Transverse colon (tissue), 4 donors: ENCODE results near the gene SHF. TPM values are rescaled to one million over a fixed set of nuclear protein-coding genes. Genes with fewer than 3 reads are reported as not detected.
A peak's percentile ranks its signal among the peaks of the same experiment; 100 is the strongest.

ENCODE experiments used
- DNase-seq: peaks from one replicate; pipeline ENCODE4 v3.0.0-alpha.2; 2019
- H3K27ac ChIP-seq, 4 donors: fragments of 200-600 bp; sonication (generic); 2 replicates each; pipeline ENCODE4 v1.5.1; 2016 to 2018; ENCODE audit warnings: inconsistent platforms in 4 of 4
- H3K27me3 ChIP-seq: fragments of 200-600 bp; sonication (generic); 2 replicates; pipeline ENCODE4 v1.5.1; 2017; ENCODE audit warnings: inconsistent platforms
- H3K36me3 ChIP-seq, 4 donors: fragments of 200-600 bp; sonication (generic); 2 replicates each; pipeline ENCODE4 v1.5.1; 2017 to 2019; ENCODE audit warnings: inconsistent platforms in 4 of 4
- H3K4me1 ChIP-seq, 4 donors: fragments of 200-600 bp; sonication (generic); 2 replicates each; pipeline ENCODE4 v1.5.1; 2017 to 2020; ENCODE audit warnings: inconsistent platforms in 4 of 4
- H3K4me3 ChIP-seq, 4 donors: fragments of 200-600 bp; sonication (generic); 1 replicate in 1 of 4; 2 replicates in 3 of 4; pipeline versions ENCODE4 v1.5.1 to v1.6.1; 2017 to 2019; ENCODE audit warnings: inconsistent platforms in 4 of 4
- H3K9me3 ChIP-seq, 2 donors: fragments of 200-600 bp; sonication (generic); 2 replicates each; pipeline ENCODE4 v1.5.1; 2017 to 2019; ENCODE audit warnings: inconsistent platforms in 2 of 2
- CTCF ChIP-seq, 5 experiments: fragments of 200-600 bp in 3 of 5; fragments of 450-650 bp in 2 of 5; sonication (generic) in 3 of 5; IDR thresholded peaks; 1 replicate in 2 of 5; 2 replicates in 3 of 5; pipeline ENCODE4 v1.5.1; 2016 to 2017; ENCODE audit warnings: antibody characterized with exemption in 5 of 5, inconsistent platforms in 3 of 5, mild to moderate bottlenecking in 2 of 5, moderate library complexity in 1 of 5
- EP300 ChIP-seq: sonication (generic); formaldehyde crosslinking; IDR thresholded peaks from one replicate; pipeline ENCODE4 v1.6.1; 2017; ENCODE audit warnings: antibody characterized with exemption, low read depth
- POLR2A ChIP-seq: fragments of 450-650 bp; IDR thresholded peaks from one replicate; pipeline ENCODE4 v1.6.1; 2016; ENCODE audit warnings: antibody characterized with exemption, mild to moderate bottlenecking, moderate library complexity
- POLR2AphosphoS5 ChIP-seq, 3 donors: sonication (generic); formaldehyde crosslinking; IDR thresholded peaks; one replicate each; pipeline ENCODE4 v1.6.1; 2016; ENCODE audit warnings: antibody characterized with exemption in 3 of 3
- WGBS, 2 donors: methylation state at CpG; one replicate each; pipeline ENCODE4 v1.1.5; 2018; ENCODE audit warnings: low coverage in 1 of 2; 5-methylcytosine and 5-hydroxymethylcytosine counted together
- in situ Hi-C, 4 donors: fragments of 200-750 bp; cut with MboI; loops; one replicate each; pipeline versions ENCODE4 v1.15.0 to v1.15.1; 2017; ENCODE audit warnings: low sequenced_read_pairs in 3 of 4, low pct_ligation_motif_present in 1 of 4, low pct_unique_long_range_greater_than_20kb in 1 of 4
- intact Hi-C: fragments of 100-400 bp; cut with DNase I; formaldehyde crosslinking; loops from one replicate; pipeline ENCODE4 v1.15.1; 2023; ENCODE audit warnings: low total_unique reads
- total RNA-seq, 4 donors: library from RNA; depleted of rRNA; stranded (reverse); fragments of >200 nt; gene quantifications; one replicate each; pipeline ENCODE4 v1.1.0, GENCODE V29; 2016

The SHF gene
- total RNA-seq, 4 donors from 2014 or later, result 3.7 to 9.8 (median 7.4) TPM; not detected in 1

- 65% methylated on average over 8 of the region's 8 CpGs; no CpG with 5 or more reads in 1 of the 2 donors for WGBS, 2 donors
- peak overlapping the region; percentile 63 to 92 (median 82) for H3K27ac ChIP-seq
- peak overlapping the region in 3 of 4 donors; percentile 66 to 80 (median 74) for H3K4me3 ChIP-seq
- peaks cover 7 to 34% (median 20%) of the 10 kb centered on the region in 4 donors for H3K4me1 ChIP-seq
- intact Hi-C loops (no loop called here), in situ Hi-C loops (loop anchor here in 2 of 4 donors (25.0 kb wide), 2 partner anchors 201 to 426 kb away; partner anchors contain the start of gene GATM (in 2 of the 2))
- no peak for TF ChIP-seq CTCF (IDR thresholded peaks at IDR 0.05)
- TF ChIP-seq EP300, result no peak
- no peak for TF ChIP-seq POLR2AphosphoS5 (IDR thresholded peaks at IDR 0.05)
- TF ChIP-seq POLR2A, result no peak
- no peaks in the 10 kb centered on the region for H3K9me3 ChIP-seq
- no peaks in the 10 kb centered on the region for H3K36me3 ChIP-seq
- H3K27me3 ChIP-seq, result no peaks in the 10 kb centered on the region
- DNase-seq, result no peak
Observed at GRCh38 chr15:45185903-45186770, 1.6 kb downstream of the SHF start.

- no peak overlapping the region for H3K4me3 ChIP-seq
- no peak for TF ChIP-seq CTCF (IDR thresholded peaks at IDR 0.05)
- no peak for TF ChIP-seq POLR2AphosphoS5 (IDR thresholded peaks at IDR 0.05)
- TF ChIP-seq POLR2A, result no peak
- TF ChIP-seq EP300, result no peak
- in situ Hi-C loops (loop anchor here in 2 of 4 donors (25.0 kb wide), 2 partner anchors 202 to 427 kb away; partner anchors contain the start of gene GATM (in 2 of the 2)), intact Hi-C loops (no loop called here)
- DNase-seq, result no peak
- H3K27ac ChIP-seq, result peak overlapping the region in 3 of 4 donors; percentile 63 to 92 (median 83)
- peaks cover 7 to 34% (median 20%) of the 10 kb centered on the region in 4 donors for H3K4me1 ChIP-seq
- H3K9me3 ChIP-seq, result no peaks in the 10 kb centered on the region
- WGBS, 2 donors, result 86% methylated on average over 3 of the region's 3 CpGs; no CpG with 5 or more reads in 1 of the 2 donors
- no peaks in the 10 kb centered on the region for H3K36me3 ChIP-seq
- no peaks in the 10 kb centered on the region for H3K27me3 ChIP-seq
Observed at GRCh38 chr15:45185069-45185779, 2.5 kb downstream of the SHF start.

GRCh38 chr15:45184562-45185041 lies 3.2 kb downstream of the SHF start:
- in situ Hi-C loops, result loop anchor here in 2 of 4 donors (25.0 kb wide), 2 partner anchors 203 to 428 kb away; partner anchors contain the start of gene GATM (in 2 of the 2)
- H3K4me1 ChIP-seq, result peaks cover 7 to 38% (median 22%) of the 10 kb centered on the region in 4 donors
- H3K27me3 ChIP-seq, result no peaks in the 10 kb centered on the region
- H3K4me3 ChIP-seq, result no peak overlapping the region
- TF ChIP-seq EP300, result no peak
- no peak for TF ChIP-seq CTCF (IDR thresholded peaks at IDR 0.05)
- peak in 1 of 3 donors; percentile 28 for TF ChIP-seq POLR2AphosphoS5 (IDR thresholded peaks at IDR 0.05)
- H3K27ac ChIP-seq, result peak overlapping the region in 3 of 4 donors; percentile 19 to 83 (median 63)
- intact Hi-C loops, result no loop called here
- 70% methylated on average over 9 of the region's 9 CpGs; no CpG with 5 or more reads in 1 of the 2 donors for WGBS, 2 donors
- H3K9me3 ChIP-seq, result no peaks in the 10 kb centered on the region
- H3K36me3 ChIP-seq, result no peaks in the 10 kb centered on the region
- DNase-seq, result no peak
